IPS-NIHi11 (cell line): ENCODE measurements around the gene ANTXR1.

Experiments
- DNase-seq: peaks from one replicate; pipeline ENCODE4 v3.0.0; 2012; ENCODE audit warnings: mixed read lengths, low spot score

The ANTXR1 gene

DNA sequence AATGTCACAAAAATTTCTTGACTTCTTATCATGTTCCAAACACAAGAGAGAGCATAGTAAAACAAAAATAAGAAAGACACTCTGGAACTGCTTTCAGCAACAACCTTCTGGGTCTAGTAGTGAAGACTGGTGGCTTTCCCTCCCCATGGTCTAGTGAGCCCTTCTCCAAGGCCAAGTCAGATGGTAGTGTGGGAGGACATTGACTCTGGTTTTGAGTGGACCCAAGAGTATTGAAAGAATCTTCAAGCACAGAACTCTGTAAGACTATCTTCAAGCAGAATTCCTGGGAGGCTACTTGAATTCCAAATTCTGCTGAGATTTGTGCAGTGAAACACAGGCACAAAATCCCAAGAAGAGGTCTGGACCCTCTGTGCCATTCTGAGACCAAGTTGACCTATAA, 21.1 kb downstream of the ANTXR1 start:
- no peak for DNase-seq

DNA sequence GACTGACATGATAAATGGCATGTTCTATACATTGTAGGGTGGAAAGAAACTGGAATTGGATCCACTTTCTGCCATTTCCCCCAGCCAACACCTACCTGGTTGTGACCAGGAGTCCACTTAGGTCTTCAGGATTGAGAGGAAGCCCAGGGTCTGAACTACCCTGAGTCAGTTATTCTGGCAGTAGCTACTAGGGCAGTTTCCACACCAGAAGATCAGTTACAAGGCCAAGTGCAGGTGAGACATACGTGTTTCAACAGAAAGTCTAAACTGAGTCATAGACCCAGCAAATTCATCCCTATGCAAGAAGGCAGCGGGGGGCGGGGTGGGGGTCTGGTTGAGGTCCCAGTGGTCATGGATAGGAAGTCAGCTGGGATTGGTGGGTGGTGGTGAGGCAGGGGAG, 21.9 kb downstream of the ANTXR1 start:
- no peak for DNase-seq

DNA sequence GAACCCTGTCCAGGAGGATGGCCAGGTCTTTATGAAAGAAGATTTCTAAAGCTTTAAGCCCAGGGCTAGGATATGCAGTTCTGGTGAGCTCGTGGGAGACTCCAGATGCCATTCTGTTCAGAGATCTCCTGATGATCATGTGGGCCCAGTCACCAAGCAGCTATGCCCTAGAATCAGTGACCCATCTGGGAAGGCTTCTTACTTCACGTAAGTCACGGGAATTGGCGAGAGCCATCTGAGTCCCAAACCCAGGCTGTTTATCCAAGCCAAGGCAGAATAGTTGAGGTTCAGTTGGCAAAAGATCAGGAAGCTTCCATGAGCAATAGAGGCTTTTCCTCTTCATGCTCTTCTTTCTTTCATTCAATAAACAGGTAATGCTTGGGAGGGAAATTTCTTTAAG, 23.9 kb downstream of the ANTXR1 start:
- DNase-seq = no peak

DNA sequence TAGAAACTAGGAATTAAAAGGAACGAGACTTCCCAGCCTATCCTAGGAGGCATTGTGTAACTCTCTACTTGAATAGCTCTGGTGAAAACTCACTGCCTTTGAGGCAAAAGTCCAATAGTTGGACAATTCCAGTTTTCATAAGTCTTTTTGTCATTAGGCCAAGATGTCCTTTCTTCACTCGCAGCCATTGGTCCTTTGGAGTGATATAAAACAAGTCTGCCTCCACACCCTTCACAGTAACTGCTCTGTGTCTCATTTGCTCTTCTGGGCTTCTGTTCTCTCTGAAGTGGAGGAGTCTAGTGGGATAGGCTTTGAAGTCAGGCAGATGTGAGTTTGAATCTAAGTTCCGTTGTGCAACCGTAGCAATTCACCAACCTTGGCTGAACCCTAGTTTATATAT, 28.2 kb downstream of the ANTXR1 start:
- DNase-seq = no peak

DNA sequence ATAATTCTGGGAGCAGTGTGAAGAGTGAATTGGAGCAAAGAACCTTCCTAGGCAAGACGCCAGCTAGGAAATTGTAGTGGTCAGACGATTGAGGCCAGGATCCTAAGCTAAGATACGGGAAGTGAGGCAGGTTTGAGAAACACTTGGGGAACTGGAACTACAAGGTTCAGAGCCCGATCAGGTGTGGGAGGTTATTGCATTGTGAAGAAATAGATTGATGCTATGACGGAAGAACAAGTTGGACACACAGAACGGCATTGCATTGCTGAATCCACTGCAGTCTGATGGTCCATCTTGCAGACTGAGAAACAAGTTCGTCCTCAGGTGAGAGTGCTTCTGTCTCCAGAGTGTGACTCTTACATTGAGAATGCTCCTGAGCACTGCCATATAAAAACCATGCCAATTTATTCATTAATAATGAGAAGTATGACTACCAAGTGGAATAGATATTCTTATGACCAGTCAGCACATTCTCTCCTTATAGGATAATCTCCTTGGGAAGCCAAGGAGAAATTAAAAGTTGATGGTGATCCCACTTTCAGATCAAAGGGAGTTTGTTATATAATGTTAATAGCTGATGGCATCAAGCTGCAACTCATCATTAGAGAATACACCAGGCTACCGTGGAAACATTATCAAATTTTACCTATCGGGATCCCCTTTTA, 30.9 kb downstream of the ANTXR1 start:
- DNase-seq = no peak

DNA sequence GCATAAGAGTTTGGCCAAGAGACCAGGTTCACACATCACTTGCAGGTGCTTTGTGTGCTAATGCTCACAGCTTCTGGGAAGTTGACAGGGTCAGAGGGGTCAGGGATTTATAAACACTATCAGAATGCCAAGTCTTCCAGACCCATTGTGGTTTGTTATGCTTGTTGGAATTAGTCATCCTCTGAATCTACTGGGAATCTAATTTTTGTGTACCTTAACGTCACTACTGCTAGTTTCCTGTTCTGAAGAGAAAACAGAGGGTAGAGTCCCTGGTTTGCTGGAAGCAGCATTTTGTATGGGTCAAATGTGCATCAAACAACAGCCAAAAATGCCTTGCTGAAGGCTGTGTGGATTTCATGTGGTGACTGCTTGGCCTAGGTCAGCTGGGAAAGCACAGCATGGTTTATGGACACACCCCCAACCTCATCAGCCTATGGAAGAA, 33.3 kb downstream of the ANTXR1 start:
- peak; percentile 12 for DNase-seq

DNA sequence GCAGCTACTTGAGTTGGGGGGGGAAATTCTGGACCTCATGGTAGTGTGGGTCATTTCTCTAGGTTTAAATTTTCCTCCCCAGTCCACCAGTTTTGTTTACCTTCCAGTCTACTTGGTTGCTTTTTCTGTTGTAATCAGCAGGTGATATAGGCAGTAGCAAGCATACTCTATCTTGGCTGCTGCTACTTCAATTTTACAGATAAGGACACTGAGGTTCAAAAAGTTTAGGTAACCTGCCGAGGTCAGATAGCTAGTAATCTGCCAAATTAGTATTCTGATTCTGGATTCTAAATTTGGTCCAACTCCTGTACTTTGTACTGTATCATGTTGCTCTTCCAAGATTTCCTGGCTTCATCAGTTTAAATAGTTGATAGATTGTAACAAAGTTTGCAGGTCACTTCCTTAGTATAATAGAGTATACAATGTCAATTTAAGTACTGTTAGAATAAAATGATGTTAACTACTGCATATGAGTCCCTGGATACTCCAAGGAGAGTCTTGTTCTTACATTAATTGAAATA, 34.7 kb downstream of the ANTXR1 start:
- no peak for DNase-seq

DNA sequence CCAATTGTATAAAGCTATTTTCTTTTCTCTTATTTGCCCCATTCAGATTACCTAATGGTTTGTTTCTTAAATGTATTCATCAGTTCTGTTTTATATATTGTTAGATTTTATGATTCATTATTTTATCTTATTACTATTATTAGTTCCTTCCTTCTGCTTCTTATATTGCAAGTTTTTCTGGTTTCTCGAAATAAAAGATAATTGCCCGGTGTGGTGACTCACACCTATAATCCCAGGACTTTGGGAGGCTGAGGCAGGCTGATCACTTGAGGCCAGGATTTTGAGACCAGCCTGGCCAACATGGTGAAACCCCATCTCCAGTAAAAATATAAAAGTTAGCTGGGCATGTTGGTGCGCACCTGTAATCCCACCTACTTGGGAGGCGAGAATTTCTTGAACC, 37.8 kb downstream of the ANTXR1 start:
- no peak for DNase-seq

DNA sequence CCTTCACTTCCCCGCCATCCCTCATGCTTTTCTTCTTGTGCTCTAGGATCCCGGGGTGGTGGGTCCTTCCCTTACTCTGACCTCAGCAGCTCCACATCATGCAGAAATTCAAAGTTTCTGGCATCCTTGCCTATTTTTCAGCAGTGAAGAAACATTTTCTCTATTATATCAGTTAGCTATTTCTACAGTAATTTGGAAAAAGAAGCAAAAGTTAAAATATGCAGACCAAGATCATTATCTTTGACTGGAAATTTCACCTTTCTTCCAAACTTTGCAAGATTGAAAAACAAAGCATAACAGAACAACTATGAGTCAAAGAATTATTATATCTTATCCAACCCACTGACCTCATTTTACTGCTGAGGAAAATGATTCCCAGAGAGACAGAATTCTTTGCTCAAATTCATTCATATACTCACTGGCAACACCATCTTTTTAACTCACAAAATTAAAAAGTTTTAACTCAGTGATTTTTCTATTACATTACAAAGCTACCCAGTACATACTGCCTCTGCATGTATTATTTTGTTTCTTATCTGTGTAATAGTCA, 40.5 kb downstream of the ANTXR1 start:
- DNase-seq = no peak

DNA sequence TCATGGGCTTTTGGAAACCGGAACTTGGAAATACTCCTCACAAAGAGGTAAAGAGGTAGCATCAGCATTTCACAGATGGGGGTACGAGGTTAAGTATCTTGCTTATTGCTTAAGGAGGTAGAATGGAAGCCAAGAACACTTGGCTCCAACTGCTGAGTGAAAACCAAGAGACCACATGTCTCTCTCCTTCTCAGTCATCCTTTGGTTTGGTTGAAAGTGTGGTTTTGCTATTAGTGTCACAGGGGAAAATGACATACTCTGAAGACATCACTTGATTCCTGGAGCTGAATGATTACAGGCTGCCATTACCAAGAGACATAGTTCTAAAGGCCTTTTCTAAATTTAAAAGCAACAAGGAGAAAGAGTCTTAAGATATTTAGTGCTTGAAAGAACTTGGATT, 41.5 kb downstream of the ANTXR1 start:
- no peak for DNase-seq

DNA sequence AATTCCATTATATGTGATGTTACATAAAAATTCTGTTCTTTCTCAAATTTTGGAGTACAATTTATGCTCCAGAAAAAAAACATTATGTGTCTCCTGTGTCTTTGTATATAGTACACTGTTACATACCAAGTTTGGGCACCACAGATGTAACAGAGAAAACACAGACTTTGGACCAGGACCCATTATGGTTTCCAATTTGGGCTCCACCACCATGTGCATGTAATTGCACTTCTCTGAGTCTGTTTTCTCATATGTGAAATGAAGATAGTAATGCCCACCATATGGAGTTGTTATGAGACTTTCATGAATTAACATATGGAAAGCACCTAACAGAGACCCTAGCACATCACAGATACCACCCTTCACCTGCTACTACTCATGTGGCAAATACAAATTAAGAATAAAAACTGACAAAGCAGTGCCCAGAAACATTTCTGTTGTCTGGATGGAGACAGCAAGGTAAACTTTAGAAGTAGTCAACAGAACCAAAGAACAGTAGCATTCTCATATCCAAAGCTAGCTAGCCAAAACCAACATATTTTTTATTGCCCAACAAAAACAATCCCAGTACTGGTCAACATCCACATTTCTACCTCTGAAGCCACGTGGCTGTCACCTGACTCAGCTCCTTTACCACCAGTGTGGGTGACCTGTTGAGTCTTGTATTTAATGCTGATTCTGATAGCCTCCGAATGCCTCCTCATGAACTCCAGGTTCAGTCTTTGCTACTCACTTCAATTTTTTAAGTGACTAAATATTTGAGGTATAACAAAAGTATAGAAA, 42.9 kb downstream of the ANTXR1 start:
- DNase-seq = no peak

DNA sequence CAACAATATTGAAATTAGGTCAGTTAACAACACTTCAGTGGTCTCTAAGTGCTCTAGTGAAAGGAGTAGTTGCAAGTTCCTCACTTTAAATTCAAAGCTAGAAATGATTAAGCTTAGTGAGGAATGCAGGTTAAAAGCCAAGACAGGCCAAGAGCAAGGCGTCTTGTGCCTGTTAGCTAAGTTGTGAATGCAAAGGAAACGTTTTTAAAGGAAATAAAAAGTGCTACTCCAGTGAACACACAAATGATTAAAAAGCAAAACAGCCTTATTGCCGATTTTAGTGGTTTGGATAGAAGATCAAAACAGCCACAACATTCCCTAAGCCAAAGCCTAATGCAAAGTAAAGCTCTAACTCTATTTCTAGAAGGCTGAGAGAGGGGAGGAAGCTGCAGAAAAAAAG, 44.7 kb downstream of the ANTXR1 start:
- no peak for DNase-seq

DNA sequence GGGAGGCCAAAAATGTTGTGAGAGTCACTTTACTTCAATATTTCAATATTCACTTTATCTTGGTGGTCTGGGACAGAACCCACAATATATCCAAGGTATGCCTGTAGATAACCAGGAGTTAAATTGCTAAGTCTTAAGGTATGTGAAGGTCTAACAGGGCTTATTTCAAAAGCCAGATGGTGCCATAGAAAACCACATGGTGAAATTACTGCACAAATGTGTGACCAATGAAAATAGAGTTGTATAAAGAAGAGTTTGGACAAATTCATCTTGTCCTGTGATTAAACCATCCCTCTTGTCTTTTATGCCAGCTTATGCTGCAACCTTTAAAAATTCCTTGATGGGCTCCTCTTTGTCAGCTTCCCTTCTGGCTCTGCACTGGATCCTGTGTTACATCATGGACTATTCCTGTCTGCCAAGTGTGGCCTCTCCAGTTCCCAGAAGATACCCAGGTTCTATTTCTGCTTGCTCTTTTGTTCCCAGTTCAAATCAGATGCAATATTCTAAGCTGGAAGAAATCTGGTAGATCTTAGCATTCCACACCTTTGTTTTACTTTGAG, 46.8 kb downstream of the ANTXR1 start:
- no peak for DNase-seq

DNA sequence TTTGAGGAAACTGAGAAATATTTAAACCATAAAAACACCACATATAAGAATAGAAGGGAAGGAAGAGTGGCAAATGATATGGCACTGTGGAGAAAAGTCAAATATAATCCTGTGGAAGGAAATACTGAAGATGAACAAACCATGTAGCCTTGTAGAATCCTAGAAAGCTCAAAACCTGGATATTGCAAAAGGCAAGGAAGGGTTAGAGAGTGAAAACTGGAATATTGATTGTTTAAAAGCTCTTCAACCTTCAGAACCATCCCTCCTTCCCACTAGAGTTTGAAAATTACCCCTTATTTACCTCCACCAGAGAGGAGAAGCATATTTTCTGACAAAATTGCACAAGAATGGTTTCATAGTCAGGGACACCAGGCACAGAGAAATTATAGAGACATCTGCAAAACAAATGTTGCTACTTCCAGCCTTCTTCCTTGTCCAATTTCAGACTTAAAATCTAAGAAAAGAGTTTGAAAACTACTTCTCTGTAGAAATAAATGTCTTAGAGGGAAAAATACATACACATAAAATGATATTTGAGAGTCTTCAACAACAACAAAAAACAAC, 48.0 kb downstream of the ANTXR1 start:
- no peak for DNase-seq

DNA sequence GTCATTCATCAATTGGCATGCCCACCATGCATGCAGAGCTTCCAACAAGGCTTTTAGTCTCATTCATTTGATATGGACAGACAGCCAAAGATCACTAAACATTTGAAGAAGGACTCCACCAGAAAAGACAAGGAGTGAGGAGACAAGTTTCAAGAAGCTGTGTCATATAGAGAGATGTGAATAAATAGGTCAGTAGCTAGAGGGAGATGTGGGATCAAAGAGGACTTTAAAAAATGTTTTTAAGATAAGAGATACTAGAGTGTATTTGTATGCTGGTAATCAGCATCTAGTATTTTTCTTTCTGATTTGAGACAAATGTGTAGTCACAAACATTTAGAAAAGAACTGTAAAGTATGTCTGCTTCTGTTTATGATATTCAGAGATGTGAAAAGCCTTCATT, 48.5 kb downstream of the ANTXR1 start:
- DNase-seq = no peak

DNA sequence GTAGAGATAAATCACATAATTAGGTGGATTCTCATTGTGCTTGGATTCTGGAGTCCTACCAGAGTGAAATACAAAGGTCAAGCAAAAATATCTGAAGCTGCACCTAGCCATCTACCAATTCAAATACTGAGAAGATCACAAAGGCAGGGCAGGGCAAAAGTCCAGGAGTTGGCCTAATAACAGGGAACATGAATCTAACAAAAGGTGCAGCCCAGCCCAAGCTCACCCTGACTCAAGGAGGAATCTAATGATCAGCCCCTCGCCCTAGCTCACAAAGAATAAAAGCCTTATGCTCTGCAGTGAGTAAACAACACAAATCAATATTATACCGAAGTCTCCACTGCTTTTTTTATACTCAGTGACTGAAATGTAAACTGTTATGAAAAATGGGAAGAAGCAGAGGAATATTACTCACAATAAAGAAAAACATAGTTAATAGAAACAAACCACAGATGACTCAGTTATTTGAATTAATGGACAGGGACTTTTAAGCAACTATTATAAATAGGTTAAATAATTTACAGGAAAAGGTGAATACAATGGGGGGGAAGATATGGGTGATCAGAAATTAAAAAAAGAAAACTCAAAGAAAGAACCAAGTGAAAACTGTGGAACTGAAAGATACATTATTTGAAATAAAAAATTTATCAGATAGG, 49.5 kb downstream of the ANTXR1 start:
- DNase-seq = no peak

DNA sequence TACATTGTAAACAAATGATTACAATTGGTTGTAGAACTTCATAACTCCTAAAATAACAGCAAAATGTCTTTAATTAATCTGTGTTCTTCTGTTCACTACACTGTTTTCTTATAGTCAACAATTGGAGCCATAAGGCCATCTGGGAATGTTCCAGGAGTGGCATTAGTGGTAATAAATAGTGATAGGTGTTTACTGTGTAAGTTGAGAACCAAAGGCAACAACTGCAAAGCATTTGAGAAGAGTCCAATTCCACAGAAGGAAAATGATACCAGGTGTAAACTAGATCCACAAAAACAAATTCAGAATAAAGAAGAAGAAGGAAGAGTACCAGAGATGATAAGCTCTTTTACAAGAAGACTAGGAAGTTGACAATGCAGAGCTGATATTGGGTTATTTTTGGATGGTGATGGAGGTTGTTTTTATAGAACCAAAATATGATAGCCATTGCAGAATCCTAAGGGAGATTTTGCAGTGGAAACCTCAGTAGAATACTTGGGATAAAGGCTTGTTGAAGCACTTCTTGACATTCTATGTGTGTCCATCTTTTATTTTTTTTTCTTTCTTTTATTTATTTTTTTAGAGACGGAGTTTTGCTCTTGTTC, 52.9 kb downstream of the ANTXR1 start:
- no peak for DNase-seq

DNA sequence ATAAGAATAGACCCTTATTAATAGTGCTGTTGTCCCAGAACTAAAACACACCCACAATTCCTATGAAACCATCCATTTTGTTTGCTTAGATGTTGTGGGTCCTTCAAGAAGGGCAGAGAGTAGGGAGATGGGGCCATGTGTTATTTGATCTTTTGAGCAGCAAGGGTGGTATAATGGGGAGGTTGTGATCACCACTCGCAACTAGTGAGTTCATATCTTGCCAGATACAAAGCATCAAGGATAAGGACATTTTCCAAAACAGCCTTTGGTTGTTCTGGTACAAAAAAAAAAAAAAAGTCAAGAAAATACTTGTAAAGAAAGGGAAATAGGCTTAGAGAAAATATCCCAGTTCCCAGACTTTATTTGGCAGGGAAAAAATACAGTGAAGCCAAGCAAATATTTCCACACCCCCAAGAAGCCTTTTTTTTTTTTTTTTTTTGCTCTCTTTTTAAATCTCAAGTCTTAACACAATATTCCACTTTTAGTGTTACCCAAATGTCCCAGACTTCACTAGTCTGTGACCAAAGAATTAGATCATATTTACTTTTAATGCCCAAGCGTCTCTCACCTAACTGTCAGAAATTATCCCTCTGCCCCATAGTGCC, 54.1 kb downstream of the ANTXR1 start:
- DNase-seq = no peak

DNA sequence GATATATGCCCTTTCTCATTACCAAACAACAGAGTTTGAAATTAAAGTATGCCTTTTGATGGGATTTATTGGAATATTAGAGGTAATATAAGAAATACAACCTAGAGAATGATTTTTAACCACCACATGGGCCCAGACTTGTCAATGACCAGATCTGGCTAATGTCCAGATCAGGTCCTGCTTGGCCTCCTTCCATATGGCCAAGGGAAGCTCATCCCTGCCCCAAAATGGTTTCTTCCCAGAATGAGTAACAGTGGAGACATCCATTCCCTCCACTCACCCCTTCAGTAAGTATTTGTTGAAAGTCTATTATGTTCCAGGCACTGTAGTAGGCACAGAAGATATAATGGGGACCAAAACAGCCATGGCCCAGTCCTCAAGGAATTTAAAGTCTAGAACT, 54.9 kb downstream of the ANTXR1 start:
- no peak for DNase-seq

DNA sequence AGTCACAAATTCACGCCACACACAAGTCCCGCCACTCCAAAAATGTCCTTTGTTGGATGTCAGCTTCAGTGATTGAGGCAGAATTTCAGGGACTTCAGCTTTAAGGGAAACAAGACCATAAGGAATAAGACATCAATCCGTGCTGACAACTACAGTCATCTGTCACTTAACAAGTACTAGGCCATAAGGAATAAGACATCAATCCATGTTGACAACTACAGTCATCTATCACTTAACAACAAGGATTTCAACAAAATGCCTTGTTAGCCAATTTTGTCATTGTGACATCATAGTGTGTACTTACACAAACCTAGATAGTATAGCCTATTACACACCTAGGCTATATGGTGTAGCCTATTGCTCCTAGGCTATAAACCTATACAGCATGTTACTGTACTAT, 58.0 kb downstream of the ANTXR1 start:
- no peak for DNase-seq

DNA sequence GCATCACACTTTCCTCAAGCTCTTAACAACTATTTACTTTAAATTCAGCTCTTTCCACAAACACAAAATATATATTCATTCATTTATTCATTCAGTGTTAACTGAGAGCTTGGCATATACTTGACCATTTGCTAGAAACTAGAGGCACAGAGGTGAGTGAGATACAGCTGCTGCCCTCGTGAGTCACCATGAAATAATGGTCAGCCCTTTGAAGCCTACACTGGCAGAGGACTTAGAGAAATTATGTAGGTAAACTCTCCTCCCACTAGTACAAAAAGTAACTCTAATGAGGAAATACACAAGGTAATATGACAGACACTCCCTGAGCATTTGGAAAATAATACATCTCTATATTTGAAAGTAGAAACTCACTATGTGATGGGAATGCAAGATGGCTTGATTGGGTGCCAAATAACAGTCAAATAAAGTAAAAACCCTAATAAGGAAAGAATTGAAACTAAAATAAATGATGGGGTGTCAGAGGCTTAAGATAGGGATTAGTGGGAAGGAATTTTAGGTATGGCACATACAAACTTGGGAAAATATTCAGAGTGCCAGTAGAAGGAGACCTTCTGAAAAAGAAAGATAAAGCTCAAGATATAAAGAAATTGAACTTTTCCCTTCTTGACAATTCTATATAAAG, 61.1 kb downstream of the ANTXR1 start:
- DNase-seq = no peak
